OCI-LY1 (cell line): ENCODE measurements around the gene MYO5B.

Experiments
- EZH2 ChIP-seq: fragments of 200-600 bp; sonication (generic), shearing (Covaris generic); IDR thresholded peaks from 2 replicates; pipeline ENCODE4 v1.8.0; 2017; ENCODE audit warnings: borderline replicate concordance, mixed run types, mild to moderate bottlenecking, antibody characterized with exemption, low read length, moderate library complexity, mixed read lengths
- TF ChIP-seq, protein P1 (sequence below): fragments of 200-600 bp; sonication (generic), shearing (Covaris generic); IDR thresholded peaks from 2 replicates; pipeline ENCODE4 v1.5.1; 2017; ENCODE audit warnings: mild to moderate bottlenecking, antibody characterized with exemption, low read length, moderate library complexity, mixed read lengths

DNA sequence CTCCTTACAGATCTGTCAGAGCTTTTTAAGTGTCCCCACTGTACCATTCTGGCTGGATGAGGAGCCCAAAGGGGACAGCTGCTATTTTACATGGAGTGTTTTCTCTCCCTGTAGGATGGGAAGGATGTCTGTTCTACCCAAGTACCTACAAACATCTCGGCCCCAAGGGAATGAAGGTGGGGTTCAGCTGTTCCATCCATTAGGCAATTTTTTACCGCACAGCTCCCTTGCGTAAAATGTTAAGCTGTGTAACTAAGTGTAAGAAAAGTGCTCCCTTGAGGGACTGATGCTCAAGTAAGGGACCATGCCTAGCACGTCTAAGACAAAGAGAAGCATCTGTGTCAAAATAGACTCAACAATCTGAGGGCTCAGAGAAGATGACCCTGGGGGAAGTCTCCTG lies 180.3 kb downstream of the MYO5B start:
- TF ChIP-seq, protein P1, sequence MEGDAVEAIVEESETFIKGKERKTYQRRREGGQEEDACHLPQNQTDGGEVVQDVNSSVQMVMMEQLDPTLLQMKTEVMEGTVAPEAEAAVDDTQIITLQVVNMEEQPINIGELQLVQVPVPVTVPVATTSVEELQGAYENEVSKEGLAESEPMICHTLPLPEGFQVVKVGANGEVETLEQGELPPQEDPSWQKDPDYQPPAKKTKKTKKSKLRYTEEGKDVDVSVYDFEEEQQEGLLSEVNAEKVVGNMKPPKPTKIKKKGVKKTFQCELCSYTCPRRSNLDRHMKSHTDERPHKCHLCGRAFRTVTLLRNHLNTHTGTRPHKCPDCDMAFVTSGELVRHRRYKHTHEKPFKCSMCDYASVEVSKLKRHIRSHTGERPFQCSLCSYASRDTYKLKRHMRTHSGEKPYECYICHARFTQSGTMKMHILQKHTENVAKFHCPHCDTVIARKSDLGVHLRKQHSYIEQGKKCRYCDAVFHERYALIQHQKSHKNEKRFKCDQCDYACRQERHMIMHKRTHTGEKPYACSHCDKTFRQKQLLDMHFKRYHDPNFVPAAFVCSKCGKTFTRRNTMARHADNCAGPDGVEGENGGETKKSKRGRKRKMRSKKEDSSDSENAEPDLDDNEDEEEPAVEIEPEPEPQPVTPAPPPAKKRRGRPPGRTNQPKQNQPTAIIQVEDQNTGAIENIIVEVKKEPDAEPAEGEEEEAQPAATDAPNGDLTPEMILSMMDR: no peak
- no peak for TF ChIP-seq EZH2
